ENCODE data around the gene PIK3CB.

The PIK3CB gene

DNA sequence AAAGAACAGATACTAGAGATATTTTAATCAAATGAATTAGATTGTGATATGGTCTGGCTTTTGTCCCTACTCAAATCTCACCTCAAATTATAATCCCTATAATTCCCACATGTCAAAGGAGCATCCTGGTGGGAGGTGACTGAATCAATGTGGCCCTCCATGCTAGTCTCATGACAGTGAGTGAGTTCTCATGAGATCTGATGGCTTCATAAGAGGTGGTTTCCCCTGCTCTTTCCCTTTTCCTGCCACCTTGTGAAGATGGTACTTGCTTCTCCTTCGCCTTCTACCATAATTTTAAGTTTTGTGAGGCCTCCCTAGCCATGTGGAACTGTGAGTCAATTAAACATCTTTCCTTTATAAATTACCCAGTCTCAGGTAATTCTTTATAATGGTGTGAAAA is 143.4 kb downstream of the PIK3CB start:
- no peak for TF ChIP-seq GATA2 (IDR thresholded peaks at IDR 0.05; ENCODE audit: low read depth, low read length)
- TF ChIP-seq GATA3 (IDR thresholded peaks at IDR 0.05; ENCODE audit: low read depth, low read length), result no peak

DNA sequence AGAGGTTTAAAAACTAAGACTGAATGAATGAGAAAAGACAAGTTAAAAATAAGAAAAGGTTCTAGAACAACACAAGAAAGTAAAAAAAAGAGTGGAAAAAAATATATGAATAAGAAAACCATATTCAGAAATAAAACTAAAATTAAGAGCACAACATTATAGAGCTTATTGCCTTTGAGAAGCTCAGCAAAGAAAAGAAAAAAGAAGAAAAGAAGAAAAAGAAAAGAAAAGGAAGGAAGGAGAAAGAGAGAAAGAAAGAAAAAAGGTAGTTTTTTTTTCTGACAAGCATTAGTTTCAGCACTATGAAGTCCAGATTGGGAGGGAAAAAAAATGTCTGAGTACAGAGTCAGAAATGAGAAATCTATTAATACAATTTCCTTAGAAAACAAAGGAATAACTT is 144.7 kb downstream of the PIK3CB start:
- TF ChIP-seq GATA3 (IDR thresholded peaks at IDR 0.05; ENCODE audit: low read depth, low read length), result no peak
- no peak for TF ChIP-seq GATA2 (IDR thresholded peaks at IDR 0.05; ENCODE audit: low read depth, low read length)

DNA sequence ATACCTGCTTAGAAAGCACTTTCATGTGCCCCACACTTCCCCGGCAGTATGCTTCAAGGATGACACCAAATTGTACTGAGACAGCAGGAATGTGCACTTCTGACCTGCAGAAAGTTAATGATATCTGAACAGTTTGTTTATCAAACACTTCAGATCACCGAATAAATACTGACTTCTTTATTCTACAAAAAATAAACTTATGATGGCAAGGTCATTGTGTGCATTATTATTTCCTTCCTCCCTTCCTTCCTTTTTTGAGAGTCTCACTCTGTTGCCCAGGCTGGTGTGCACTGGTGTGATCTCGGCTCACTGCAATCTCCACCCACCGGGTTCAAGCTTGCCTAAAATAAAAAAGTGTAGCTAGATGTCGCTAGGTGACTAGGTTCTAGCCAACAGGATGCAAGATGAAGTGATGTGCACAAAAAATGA is 145.8 kb downstream of the PIK3CB start:
- TF ChIP-seq GATA3 (IDR thresholded peaks at IDR 0.05; ENCODE audit: low read depth, low read length) (no peak), GATA2 (IDR thresholded peaks at IDR 0.05; ENCODE audit: low read depth, low read length) (no peak)

DNA sequence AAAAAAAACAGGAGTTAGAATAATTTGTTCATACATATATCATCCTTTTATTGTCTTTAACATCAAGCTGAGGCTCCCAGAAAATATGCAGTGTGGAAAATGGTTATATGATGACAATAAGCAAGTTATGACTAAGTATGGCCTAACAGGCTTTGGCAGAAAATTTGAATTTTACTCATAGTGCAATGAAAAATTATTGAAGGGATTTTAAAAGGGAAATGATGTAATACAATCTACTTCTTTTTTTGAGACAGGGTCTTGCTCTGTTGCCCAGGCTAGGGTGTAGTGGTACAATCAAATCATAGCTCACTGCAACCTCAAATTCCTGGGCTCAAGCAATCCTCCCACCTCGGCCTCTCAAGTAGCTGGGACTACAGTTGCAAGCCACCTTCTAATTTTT is 147.5 kb downstream of the PIK3CB start:
- no peak for TF ChIP-seq GATA2 (IDR thresholded peaks at IDR 0.05; ENCODE audit: low read depth, low read length)
- no peak for TF ChIP-seq GATA3 (IDR thresholded peaks at IDR 0.05; ENCODE audit: low read depth, low read length)

DNA sequence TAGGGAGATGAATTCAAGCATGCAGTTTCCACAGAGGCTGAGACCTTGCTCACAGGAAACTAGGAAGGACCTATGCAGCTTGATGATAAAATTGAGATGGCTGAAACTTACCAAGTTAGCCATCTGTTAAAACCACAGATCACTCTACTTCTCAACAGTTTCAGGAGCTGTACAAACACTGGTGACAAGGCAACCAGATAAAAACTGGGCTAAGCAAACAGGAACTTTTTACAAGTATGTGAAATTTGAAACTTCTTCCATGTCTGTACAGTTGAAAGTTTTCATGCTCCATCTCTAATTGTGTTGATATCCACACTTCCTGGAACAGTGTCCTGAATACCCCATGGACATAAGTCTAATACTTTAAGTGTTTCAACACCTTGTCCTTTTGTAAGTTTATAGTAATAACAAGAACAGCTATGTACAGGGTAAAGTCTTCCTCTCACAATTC is 147.9 kb downstream of the PIK3CB start:
- no peak for TF ChIP-seq GATA3 (IDR thresholded peaks at IDR 0.05; ENCODE audit: low read depth, low read length)
- TF ChIP-seq GATA2 (IDR thresholded peaks at IDR 0.05; ENCODE audit: low read depth, low read length), result no peak

DNA sequence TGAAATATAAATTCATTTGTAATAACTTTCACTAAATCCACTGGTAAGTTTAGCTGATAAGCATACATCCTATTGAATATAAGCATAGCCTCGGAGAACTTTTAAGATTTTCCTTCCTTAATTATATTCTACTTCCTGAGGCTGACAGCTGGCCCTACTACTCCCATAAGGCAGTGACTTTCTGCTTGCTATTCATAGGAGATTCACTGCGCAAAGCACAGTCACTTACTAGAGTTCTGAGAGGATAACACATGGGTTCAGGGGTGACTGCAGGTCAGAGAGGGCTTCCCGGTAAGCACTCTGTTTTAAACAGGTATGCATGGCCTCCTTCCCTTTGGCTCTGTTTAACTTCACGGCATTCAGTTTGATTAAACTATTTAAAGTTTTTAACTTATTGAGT is 150.3 kb downstream of the PIK3CB start:
- TF ChIP-seq GATA3 (IDR thresholded peaks at IDR 0.05; ENCODE audit: low read depth, low read length) (no peak), GATA2 (IDR thresholded peaks at IDR 0.05; ENCODE audit: low read depth, low read length) (no peak)

DNA sequence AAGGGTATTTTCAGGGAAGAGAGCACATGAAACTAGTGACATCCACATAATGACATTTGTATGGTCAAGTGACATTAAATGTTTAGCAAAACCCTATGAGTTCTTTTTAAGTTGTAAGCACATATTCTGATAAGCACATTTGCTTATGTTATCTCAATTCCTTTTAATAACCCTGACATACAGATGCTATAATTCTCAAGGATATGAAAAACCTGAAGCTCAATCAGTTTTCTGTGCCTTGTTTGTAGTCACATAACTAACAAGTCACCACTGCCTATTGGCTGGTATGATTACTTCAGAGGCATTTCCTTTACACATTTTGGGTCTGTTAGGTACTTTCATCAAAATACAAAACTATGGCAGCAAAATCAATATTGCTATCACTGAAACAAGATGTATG is 152.1 kb downstream of the PIK3CB start:
- TF ChIP-seq GATA2 (IDR thresholded peaks at IDR 0.05; ENCODE audit: low read depth, low read length) (no peak), GATA3 (IDR thresholded peaks at IDR 0.05; ENCODE audit: low read depth, low read length) (no peak)

DNA sequence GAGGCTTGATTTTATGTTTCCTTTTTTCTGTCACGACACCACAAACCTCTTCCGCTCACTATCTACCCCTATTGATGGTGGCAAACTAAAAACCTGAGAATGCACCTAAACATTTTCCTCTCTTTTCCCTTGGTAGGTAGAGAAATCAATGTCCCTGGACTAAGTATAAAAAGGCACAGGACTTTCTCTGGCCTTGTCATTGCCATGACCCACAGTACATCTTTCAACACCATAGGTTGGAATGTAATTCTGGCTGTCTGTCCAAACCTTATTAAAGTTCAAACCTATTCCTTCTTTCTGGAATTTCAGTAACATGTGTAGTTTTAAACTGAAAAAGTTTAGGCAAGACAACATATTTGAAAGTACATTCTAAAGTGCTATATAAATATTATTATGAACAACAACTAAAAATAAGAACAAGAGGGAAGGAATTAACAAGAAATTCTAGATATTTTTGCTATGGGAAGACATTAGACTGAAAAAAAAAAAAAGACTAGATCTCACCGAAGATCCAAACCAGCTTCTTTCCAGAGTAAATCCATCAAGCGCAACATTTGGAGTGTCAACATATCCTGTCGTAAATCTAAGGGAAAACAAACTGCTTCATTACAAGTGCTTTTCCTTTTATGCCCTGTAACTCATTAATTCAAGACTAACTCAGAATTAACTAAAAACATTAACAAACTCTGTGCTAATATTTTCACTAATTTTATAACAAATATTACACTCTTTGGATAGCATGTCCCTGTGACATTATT is 153.1 kb downstream of the PIK3CB start:
- TF ChIP-seq GATA3 (IDR thresholded peaks at IDR 0.05; ENCODE audit: low read depth, low read length) (no peak), GATA2 (IDR thresholded peaks at IDR 0.05; ENCODE audit: low read depth, low read length) (no peak)

DNA sequence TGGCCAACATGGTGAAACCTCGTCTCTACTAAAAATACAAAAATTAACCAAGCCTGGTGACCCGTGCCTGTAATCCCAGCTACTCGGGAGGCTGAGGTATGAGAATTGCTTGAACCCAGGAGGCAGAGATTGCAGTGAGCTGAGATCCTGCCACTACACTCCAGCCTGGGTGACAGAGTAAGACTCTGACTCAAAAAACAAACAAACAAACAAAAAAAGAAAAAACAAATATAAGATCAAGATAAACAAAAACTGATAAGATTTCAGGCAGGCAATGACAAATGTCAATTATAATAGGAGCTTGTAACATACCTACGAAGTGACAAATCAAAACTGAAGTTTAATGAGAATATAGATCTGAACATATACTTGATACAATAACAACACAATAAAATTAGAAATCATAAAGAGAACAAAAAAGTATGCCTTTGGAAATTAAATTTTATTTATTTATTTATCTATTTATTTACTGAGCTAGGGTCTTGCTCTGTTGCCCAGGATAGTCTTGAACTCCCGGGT is 155.8 kb downstream of the PIK3CB start:
- TF ChIP-seq GATA3 (IDR thresholded peaks at IDR 0.05; ENCODE audit: low read depth, low read length), result no peak
- TF ChIP-seq GATA2 (IDR thresholded peaks at IDR 0.05; ENCODE audit: low read depth, low read length), result no peak

DNA sequence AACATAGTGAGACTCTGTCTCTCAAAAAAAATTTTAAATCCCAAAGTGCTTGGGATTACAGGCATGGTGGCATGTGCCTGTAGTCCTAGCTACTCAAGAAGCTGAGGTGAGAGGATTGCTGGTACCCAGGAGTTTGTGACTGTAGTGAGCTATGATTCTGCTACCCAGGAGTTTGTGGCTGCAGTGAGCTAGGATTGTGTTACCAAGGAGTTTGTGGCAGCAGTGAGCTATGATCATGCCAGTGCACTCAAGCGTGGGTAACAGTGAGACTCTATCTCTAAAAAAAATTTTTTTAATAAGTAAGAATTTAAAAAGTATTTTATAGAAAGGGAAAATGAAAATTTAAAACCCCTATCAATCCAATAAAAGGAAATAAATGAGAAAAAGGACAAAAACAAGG is 156.6 kb downstream of the PIK3CB start:
- no peak for TF ChIP-seq GATA2 (IDR thresholded peaks at IDR 0.05; ENCODE audit: low read depth, low read length)
- no peak for TF ChIP-seq GATA3 (IDR thresholded peaks at IDR 0.05; ENCODE audit: low read depth, low read length)

DNA sequence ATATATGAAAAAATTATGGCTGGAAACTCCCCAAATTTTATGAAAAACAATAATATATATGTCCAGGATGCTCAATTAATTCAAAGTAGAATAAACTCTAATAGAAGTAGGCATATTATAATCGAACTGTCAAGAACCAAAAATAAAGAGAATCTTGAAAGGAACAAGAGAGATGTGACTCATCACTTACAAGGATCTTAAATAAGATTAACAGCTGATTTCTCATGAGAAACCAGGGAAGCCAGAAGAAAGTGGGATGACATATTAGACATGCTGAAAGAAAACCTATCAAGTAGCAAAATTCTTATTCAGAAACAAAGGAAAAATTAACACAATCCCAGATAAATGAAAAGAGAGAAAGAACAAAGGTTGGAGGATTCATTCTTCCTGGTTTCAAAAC is 159.3 kb downstream of the PIK3CB start:
- no peak for TF ChIP-seq GATA2 (IDR thresholded peaks at IDR 0.05; ENCODE audit: low read depth, low read length)
- TF ChIP-seq GATA3 (IDR thresholded peaks at IDR 0.05; ENCODE audit: low read depth, low read length), result no peak

DNA sequence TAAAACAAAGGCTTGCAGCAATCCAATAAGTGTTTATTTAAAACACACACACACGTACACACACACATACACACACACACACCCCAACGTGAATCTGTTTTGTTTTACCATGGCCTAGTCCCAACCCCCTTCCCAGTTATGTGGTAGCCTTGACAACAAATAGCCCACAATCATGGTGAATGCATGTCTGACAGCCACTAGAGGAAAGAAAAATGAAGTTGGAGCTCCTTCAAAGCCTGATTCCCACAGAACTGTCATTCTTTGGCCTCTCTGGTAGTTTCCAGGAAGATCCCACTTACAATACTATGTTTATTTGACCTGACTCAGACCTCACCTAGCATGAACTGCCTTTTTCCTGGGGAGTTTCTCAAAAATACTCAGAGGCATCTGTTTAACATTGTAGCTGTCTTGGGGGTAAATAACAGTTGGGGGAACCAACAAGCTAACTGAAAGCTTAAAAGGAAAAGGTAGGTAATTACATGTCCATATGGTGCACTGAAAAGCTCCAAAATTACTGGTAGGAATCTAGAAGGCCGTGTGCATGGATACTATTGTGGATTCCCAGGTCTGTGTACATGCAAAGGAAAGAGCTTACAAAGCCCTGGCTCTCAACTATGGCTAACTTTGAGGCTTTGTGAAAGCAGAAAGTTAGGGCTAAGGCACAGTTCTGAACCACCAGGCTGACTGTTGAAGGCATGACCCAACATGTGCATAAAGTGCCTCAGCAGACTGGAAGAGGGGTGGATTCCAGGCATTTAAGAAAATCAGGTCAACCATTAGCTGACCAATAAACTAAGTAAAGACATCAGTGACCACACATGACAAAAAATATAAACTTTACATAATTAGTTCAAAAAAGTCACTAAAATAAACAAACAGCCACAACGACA is 160.8 kb downstream of the PIK3CB start:
- no peak for TF ChIP-seq GATA3 (IDR thresholded peaks at IDR 0.05; ENCODE audit: low read depth, low read length)
- no peak for TF ChIP-seq GATA2 (IDR thresholded peaks at IDR 0.05; ENCODE audit: low read depth, low read length)

DNA sequence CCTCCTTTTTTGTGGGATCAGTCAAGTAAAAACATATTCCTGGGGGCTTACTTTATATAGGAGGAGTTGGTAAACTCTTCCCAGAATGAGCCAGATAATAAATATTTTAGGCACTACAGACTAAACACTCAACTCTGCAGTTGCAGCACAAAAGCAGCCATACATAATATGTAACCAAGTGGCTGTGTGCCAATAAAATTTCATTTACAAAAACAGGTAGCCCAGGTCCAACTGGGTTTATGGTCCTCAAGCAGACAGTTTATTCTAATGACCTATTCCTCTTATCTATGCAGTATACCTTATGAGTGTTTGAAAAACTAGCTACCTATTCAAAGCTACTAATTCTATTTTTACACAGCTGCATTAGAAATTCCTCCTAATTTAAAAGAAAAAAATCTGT is 164.3 kb downstream of the PIK3CB start:
- TF ChIP-seq GATA3 (IDR thresholded peaks at IDR 0.05; ENCODE audit: low read depth, low read length) (no peak), GATA2 (IDR thresholded peaks at IDR 0.05; ENCODE audit: low read depth, low read length) (no peak)

DNA sequence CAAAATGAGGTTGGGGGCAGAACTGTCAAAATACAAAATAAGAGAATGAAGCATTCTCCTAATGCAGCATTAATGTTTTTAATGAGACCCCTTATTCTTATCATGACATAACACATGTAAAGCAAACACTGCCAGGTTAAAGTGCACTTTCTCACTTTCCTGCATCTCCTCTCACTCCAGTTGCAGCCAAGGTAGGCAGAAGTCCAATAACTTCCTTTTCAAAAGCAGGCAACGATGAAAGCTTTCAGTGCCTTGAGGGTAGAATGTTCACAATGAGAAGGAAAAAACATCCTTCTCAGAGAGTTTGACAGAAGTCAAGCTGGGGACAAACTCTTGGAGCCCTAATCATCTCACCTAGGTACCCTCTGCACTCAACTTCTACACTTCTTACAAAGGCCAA is 166.6 kb downstream of the PIK3CB start:
- TF ChIP-seq GATA2 (IDR thresholded peaks at IDR 0.05; ENCODE audit: low read depth, low read length), result no peak
- no peak for TF ChIP-seq GATA3 (IDR thresholded peaks at IDR 0.05; ENCODE audit: low read depth, low read length)
